BJ (cell line): ENCODE results near the gene MUS81. TPM values are rescaled to one million over a fixed set of nuclear protein-coding genes. Genes with fewer than 3 reads are reported as not detected.
A peak's percentile ranks its signal among the peaks of the same experiment; 100 is the strongest.

ENCODE experiments used
- CTCF ChIA-PET: fragments of 350-600 bp; formaldehyde crosslinking; extraction: SDS; loops from one replicate; lab custom pipeline; 2021; ENCODE audit warnings: antibody characterized with exemption, inconsistent platforms; lab: Yijun Ruan, JAX
- POLR2A ChIA-PET: fragments of 300-600 bp; sonication (Branson Sonifier 250); formaldehyde crosslinking; extraction: SDS; loops from one replicate; lab custom pipeline; 2021; ENCODE audit warnings: antibody characterized with exemption; lab: Charles Lee
- DNase-seq: peaks from one replicate; pipeline ENCODE4 v3.0.0-alpha.2; 2011; ENCODE audit warnings: low read depth
- H3K27me3 ChIP-seq: 2 replicates; pipeline ENCODE4 v1.6.0; 2011; ENCODE audit warnings: low read length; ENCODE audit not compliant: control insufficient read depth, insufficient read depth
- H3K36me3 ChIP-seq: 2 replicates; pipeline ENCODE4 v1.5.1; 2011; ENCODE audit warnings: low read length; ENCODE audit not compliant: control insufficient read depth, insufficient read depth
- H3K4me3 ChIP-seq: 2 replicates; pipeline ENCODE4 v1.5.1; 2011; ENCODE audit warnings: low read depth, mild to moderate bottlenecking, control low read depth, low read length
- polyA plus RNA-seq: library from polyadenylated mRNA; depleted of rRNA; stranded (reverse); fragments of >200 nt; gene quantifications from 2 replicates; pipeline ENCODE4 v1.2.3, GENCODE V29; 2011
- TF ChIP-seq, protein P1 (sequence below): IDR thresholded peaks from 2 replicates; pipeline ENCODE4 v1.5.1; 2011; ENCODE audit warnings: low read depth, mild to moderate bottlenecking, control low read depth, inconsistent platforms, low read length, moderate library complexity; ENCODE audit not compliant: insufficient read depth

MUS81 gene
- polyA plus RNA-seq, 1 experiment, result 63.8 TPM

DNA sequence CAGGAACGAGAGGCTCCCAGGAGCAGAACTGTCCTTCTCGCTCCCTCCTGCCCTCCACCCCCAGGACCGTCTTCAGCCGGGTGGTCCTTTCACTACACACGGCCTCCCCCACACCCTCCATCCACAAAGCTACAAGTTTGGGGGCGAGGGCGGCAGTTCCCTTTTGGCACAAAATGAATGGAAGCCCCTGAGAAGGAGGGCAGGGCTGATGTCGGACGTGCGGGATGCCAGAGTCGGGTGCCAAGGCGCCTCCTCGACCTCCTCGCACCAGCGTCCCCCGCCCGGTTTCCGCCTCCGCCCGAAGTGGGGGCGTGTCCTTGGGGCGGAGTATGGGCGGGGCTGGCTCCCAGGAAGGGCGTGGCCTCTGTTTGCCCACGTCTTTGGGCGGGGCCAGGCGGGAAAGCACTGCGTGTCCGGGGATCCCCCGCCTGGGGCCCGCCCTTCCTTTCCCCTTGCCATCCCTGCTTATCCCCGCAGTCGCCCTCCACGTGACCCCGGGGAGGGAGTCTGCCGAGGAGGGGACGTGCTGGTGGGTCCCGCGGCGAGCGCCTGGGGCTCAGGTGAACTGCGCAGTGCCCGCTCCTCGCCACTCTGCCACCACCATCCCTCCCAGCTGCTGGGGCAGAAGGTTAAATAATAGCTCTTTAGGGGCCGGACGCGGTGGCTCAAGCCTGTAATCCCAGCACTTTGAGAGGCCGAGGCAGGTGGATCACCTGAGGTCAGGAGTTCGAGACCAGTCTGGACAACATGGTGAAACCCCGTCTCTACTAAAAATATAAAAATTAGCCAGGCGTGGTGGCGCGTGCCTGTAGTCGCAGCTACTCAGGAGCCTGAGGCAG lies 13.3 kb downstream of the MUS81 start:
- Histone ChIP-seq H3K27me3 (no peaks in the 10 kb centered on the region), H3K4me3 (peak overlapping the region; percentile 57), H3K36me3 (peaks cover 13% of the 10 kb centered on the region)
- no peak for DNase-seq
- POLR2A ChIA-PET, result interaction anchor here (0.5 kb wide), 1 partner anchor 15 kb away, joined by 19 read pairs; the partner anchor contains the start of gene FIBP
- CTCF ChIA-PET, result interaction anchor here (1.2 to 6.9 kb wide), 4 partner anchors 11 to 115 kb away, joined by 3 to 70 read pairs (median 42); partner anchors contain the start of genes FIBP and MUS81
- TF ChIP-seq, protein P1, sequence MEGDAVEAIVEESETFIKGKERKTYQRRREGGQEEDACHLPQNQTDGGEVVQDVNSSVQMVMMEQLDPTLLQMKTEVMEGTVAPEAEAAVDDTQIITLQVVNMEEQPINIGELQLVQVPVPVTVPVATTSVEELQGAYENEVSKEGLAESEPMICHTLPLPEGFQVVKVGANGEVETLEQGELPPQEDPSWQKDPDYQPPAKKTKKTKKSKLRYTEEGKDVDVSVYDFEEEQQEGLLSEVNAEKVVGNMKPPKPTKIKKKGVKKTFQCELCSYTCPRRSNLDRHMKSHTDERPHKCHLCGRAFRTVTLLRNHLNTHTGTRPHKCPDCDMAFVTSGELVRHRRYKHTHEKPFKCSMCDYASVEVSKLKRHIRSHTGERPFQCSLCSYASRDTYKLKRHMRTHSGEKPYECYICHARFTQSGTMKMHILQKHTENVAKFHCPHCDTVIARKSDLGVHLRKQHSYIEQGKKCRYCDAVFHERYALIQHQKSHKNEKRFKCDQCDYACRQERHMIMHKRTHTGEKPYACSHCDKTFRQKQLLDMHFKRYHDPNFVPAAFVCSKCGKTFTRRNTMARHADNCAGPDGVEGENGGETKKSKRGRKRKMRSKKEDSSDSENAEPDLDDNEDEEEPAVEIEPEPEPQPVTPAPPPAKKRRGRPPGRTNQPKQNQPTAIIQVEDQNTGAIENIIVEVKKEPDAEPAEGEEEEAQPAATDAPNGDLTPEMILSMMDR, result no peak

DNA sequence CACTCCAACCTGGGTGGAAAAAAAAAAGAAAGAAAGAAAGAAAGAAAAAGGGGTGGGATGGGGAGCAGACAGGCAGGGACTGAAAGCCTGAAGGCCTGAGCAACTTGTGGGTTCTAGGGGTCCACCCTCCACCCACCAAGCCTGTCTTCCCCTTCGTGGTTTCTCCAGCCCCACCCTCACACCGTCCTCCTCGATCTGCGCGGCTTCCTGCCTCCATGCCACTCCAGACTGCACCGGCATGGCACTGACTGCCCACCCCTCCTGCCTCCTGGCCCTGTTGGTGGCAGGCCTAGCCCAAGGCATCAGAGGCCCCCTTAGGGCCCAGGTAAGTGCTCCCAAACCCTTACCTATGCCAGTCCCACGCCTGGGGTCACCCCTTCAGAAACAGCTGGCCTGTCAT lies 19.4 kb downstream of the MUS81 start, which contains the start of gene CTSW:
Gene CTSW, plus strand, starts transcription at position 221 of the 400 bp plus-strand sequence. Its CDS starts 18 bp downstream, at position 239.
- ChIA-PET POLR2A (interaction anchor here (0.6 kb wide), 1 partner anchor 18 kb away, joined by 15 read pairs; no protein-coding TSS in a partner anchor), CTCF (interaction anchor here (0.9 to 2.4 kb wide), 4 partner anchors 9 to 168 kb away, joined by 3 to 15 read pairs (median 4); partner anchors contain the start of genes FIBP and KAT5)
- Histone ChIP-seq H3K36me3 (peaks cover 13% of the 10 kb centered on the region), H3K27me3 (no peaks in the 10 kb centered on the region), H3K4me3 (no peak within 1 kb of the TSS)
- TF ChIP-seq, protein P1, result no peak
- no peak for DNase-seq

DNA sequence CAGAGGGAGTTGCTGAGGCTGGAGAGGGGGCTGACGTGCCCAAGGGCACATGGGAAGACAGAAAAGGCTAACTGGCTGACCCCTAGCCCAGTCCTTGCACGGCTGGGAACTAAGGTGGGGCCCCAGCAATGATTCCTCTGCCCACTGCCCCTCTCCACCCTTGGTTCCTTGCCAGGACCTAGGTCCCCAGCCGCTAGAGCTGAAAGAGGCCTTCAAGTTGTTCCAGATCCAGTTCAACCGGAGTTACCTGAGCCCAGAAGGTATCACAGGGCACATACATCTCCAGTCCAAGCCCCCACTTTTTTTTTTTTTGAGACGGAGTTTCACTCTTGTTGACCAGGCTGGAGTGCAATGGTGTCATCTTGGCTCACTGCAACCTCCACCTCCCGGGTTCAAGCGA lies 19.8 kb downstream of the MUS81 start:
- ChIA-PET POLR2A (interaction anchor here (0.6 kb wide), 1 partner anchor 18 kb away, joined by 15 read pairs; no protein-coding TSS in a partner anchor), CTCF (interaction anchor here (0.6 to 1.2 kb wide), 2 partner anchors 9 to 162 kb away, joined by 3 to 4 read pairs; no protein-coding TSS in a partner anchor)
- Histone ChIP-seq H3K27me3 (no peaks in the 10 kb centered on the region), H3K36me3 (peaks cover 16% of the 10 kb centered on the region), H3K4me3 (no peak overlapping the region)
- TF ChIP-seq, protein P1, result no peak
- no peak for DNase-seq

DNA sequence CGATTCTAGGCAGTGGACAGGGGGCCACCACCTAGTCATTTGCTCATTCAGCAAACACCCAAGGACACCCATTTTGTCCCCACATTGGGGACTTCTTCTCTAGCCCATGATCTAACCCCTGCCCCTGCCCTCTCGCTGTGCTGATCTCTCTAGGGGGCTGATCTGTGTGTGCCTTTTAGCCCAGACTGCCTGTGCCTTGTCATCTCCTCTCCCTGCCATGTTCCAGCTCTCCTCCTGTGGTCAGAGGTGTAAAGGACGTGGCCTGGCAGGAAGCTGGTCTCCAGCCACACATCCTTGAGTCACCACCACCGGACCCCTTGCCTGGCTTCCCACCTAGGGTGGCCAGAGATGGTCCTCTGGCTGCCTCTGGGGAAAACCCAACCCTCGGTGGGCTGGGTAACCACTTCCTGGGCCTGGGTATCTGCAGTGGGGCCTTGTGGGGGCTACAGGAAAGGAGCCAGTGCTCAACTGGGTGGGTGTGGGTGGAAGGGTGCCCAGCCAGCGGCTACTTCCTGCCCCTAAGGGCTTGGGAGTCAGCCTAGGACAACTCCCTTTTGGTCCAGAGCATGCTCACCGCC lies 20.7 kb downstream of the MUS81 start:
- Histone ChIP-seq H3K27me3 (no peaks in the 10 kb centered on the region), H3K36me3 (peaks cover 23% of the 10 kb centered on the region), H3K4me3 (no peak overlapping the region)
- no peak for DNase-seq
- ChIA-PET CTCF (interaction anchor here (1.2 to 1.6 kb wide), 2 partner anchors 8 to 108 kb away, joined by 3 to 5 read pairs; no protein-coding TSS in a partner anchor), POLR2A (no interaction called here)
- TF ChIP-seq, protein P1, result no peak
